ENCODE results near the gene SMARCB1.
"Not testable (repeated sequence)": the region's sequence is repeated elsewhere in the genome, so short reads cannot be mapped to it uniquely, and the experiment has no call there.

The SMARCB1 gene

GRCh38 chr22:23857606-23858483, 71.1 kb downstream of the SMARCB1 start, which contains the start of gene SLC2A11:
SLC2A11 (plus strand) TSS chr22:23857875; CDS start chr22:23858000, 125 bp downstream.
- Histone ChIP-seq H3K9ac (ENCODE audit: low read length) (peak within 1 kb of the TSS; percentile 85), H3K9me3 (ENCODE audit: insufficient read depth, low read length) (no peaks in the 10 kb centered on the region), H3K27ac (ENCODE audit: low read length) (peak within 1 kb of the TSS; percentile 73), H3K4me3 (ENCODE audit: low read length) (peak within 1 kb of the TSS; percentile 91), H3K36me3 (replicated peaks; ENCODE audit: low read depth, low read length) (no peaks in the 10 kb centered on the region), H3K4me2 (ENCODE audit: low read length) (peak within 1 kb of the TSS; percentile 93), H3K27me3 (ENCODE audit: low read depth, low read length) (no peaks in the 10 kb centered on the region), H2AFZ (ENCODE audit: low read depth, low read length) (peak within 1 kb of the TSS; percentile 96), H3K79me2 (ENCODE audit: low read length) (no peaks in the 10 kb centered on the region), H3K4me1 (ENCODE audit: low read length) (peaks cover 9% of the 10 kb centered on the region), H4K20me1 (ENCODE audit: insufficient read depth, low read length) (no peaks in the 10 kb centered on the region)
- TF ChIP-seq CTCF (IDR thresholded peaks at IDR 0.05; ENCODE audit: low read depth, low read length) (peak; percentile 31), EZH2phosphoT487 (IDR thresholded peaks at IDR 0.05; ENCODE audit: low read depth) (no peak)

GRCh38 chr22:23858484-23858815, 71.7 kb downstream of the SMARCB1 start:
- TF ChIP-seq EZH2phosphoT487 (IDR thresholded peaks at IDR 0.05; ENCODE audit: low read depth) (no peak), CTCF (IDR thresholded peaks at IDR 0.05; ENCODE audit: low read depth, low read length) (no peak)
- H2AFZ ChIP-seq (ENCODE audit: low read depth, low read length) = no peak overlapping the region
- H4K20me1 ChIP-seq (ENCODE audit: insufficient read depth, low read length) = no peaks in the 10 kb centered on the region
- H3K9me3 ChIP-seq (ENCODE audit: insufficient read depth, low read length) = no peaks in the 10 kb centered on the region
- H3K4me1 ChIP-seq (ENCODE audit: low read length) = peaks cover 9% of the 10 kb centered on the region
- peak overlapping the region; percentile 91 for H3K4me3 ChIP-seq (ENCODE audit: low read length)
- no peaks in the 10 kb centered on the region for H3K36me3 ChIP-seq (replicated peaks; ENCODE audit: low read depth, low read length)
- H3K27me3 ChIP-seq (ENCODE audit: low read depth, low read length) = no peaks in the 10 kb centered on the region
- peak overlapping the region; percentile 89 for H3K4me2 ChIP-seq (ENCODE audit: low read length)
- H3K79me2 ChIP-seq (ENCODE audit: low read length) = no peaks in the 10 kb centered on the region
- H3K9ac ChIP-seq (ENCODE audit: low read length) = peak overlapping the region; percentile 85
- no peak overlapping the region for H3K27ac ChIP-seq (ENCODE audit: low read length)

GRCh38 chr22:23859201-23859600, 72.4 kb downstream of the SMARCB1 start:
- Histone ChIP-seq H3K4me2 (ENCODE audit: low read length) (peak overlapping the region; percentile 89), H3K9ac (ENCODE audit: low read length) (no peak overlapping the region; the same call in 1 of the 2 replicates)
- TF ChIP-seq CTCF (IDR thresholded peaks at IDR 0.05; ENCODE audit: low read depth, low read length) = no peak
- TF ChIP-seq EZH2phosphoT487 (IDR thresholded peaks at IDR 0.05; ENCODE audit: low read depth) = no peak

GRCh38 chr22:23860187-23860586, 73.4 kb downstream of the SMARCB1 start:
- H3K27ac ChIP-seq (ENCODE audit: low read length); H3K4me1 ChIP-seq (ENCODE audit: low read length); H4K20me1 ChIP-seq (ENCODE audit: insufficient read depth, low read length); H3K9ac ChIP-seq (ENCODE audit: low read length); H2AFZ ChIP-seq (ENCODE audit: low read depth, low read length); H3K4me2 ChIP-seq (ENCODE audit: low read length); H3K36me3 ChIP-seq (replicated peaks; ENCODE audit: low read depth, low read length); H3K9me3 ChIP-seq (ENCODE audit: insufficient read depth, low read length); H3K27me3 ChIP-seq (ENCODE audit: low read depth, low read length); H3K79me2 ChIP-seq (ENCODE audit: low read length); H3K4me3 ChIP-seq (ENCODE audit: low read length): not testable (repeated sequence)

More at GRCh38 chr22:23859201-23859600, 72.4 kb downstream of the SMARCB1 start:
- H3K36me3 ChIP-seq (replicated peaks; ENCODE audit: low read depth, low read length) = no peaks in the 10 kb centered on the region
- no peak overlapping the region for H3K4me3 ChIP-seq (ENCODE audit: low read length)
- peaks cover 9% of the 10 kb centered on the region for H3K4me1 ChIP-seq (ENCODE audit: low read length)
- H3K79me2 ChIP-seq (ENCODE audit: low read length) = no peaks in the 10 kb centered on the region
- no peaks in the 10 kb centered on the region for H4K20me1 ChIP-seq (ENCODE audit: insufficient read depth, low read length)
- no peaks in the 10 kb centered on the region for H3K9me3 ChIP-seq (ENCODE audit: insufficient read depth, low read length)
- H3K27ac ChIP-seq (ENCODE audit: low read length) = no peak overlapping the region
- H3K27me3 ChIP-seq (ENCODE audit: low read depth, low read length) = no peaks in the 10 kb centered on the region
- no peak overlapping the region for H2AFZ ChIP-seq (ENCODE audit: low read depth, low read length)

Data from OCI-LY3 (cell line).